B cell (primary cell): ENCODE results near the gene TMEM35B. TPM values are rescaled to one million over a fixed set of nuclear protein-coding genes. Genes with fewer than 3 reads are reported as not detected.
A peak's percentile ranks its signal among the peaks of the same experiment; 100 is the strongest.
"Not testable (repeated sequence)": the region's sequence is repeated elsewhere in the genome, so short reads cannot be mapped to it uniquely, and the experiment has no call there.

Experiments used
- ATAC-seq: fragments of 200-7000 bp; cut with Tn5 transposase; one replicate; pipeline ENCODE4 v1.10.0; 2021; ENCODE audit warnings: low read depth, mild to moderate bottlenecking, moderate number of reproducible peaks, moderate library complexity
- CTCF ChIA-PET: fragments of 350-600 bp; sonication (Branson Sonifier 250); formaldehyde crosslinking; loops from one replicate; lab custom pipeline; 2021; ENCODE audit warnings: antibody characterized with exemption, inconsistent platforms; lab: Charles Lee
- POLR2A ChIA-PET: fragments of 350-600 bp; sonication (Branson Sonifier 250); formaldehyde crosslinking; loops from one replicate; lab custom pipeline; 2021; ENCODE audit warnings: antibody characterized with exemption; lab: Charles Lee
- DNase-seq: peaks from one replicate; pipeline ENCODE4 v3.0.0; 2013
- H2AFZ ChIP-seq: 2 replicates; pipeline ENCODE4 v1.6.1; 2012; ENCODE audit warnings: mild to moderate bottlenecking, low read depth, low read length; ENCODE audit not compliant: insufficient read depth, poor library complexity, severe bottlenecking
- H3K27ac ChIP-seq, 2 donors: 1 replicate in 1 of 2; 2 replicates in 1 of 2; pipeline ENCODE4 v1.5.1; 2012 to 2013; ENCODE audit warnings: low read length in 2 of 2, mild to moderate bottlenecking in 2 of 2, moderate library complexity in 1 of 2
- H3K27me3 ChIP-seq, 4 experiments: fragments of 200-600 bp in 1 of 4; sonication (generic) in 1 of 4; replicated peaks in 1 of 4; 1 replicate in 2 of 4; 2 replicates in 2 of 4; pipeline versions ENCODE4 v1.6.1 to v1.7.0; 2013 to 2016; ENCODE audit warnings: low read length in 3 of 4, mild to moderate bottlenecking in 2 of 4, mixed read lengths in 1 of 4, moderate library complexity in 1 of 4; ENCODE audit not compliant: insufficient read depth in 4 of 4, control insufficient read depth in 3 of 4; ENCODE audit errors: control extremely low read depth in 1 of 4
- H3K36me3 ChIP-seq, 2 experiments: replicated peaks in 1 of 2; 1 replicate in 1 of 2; 2 replicates in 1 of 2; pipeline versions ENCODE4 v1.6.1 to v1.7.1; 2013; ENCODE audit warnings: low read length in 1 of 2; ENCODE audit not compliant: insufficient read depth in 2 of 2, control insufficient read depth in 1 of 2; ENCODE audit errors: control extremely low read depth in 1 of 2, extremely low read depth in 1 of 2
- H3K4me1 ChIP-seq, 2 donors: fragments of 200-600 bp in 1 of 2; sonication (generic) in 1 of 2; 1 replicate in 1 of 2; 2 replicates in 1 of 2; pipeline versions ENCODE4 v1.5.1 to v1.6.1; 2013 to 2017; ENCODE audit warnings: low read length in 2 of 2; ENCODE audit not compliant: control insufficient read depth in 2 of 2, insufficient read depth in 2 of 2
- H3K4me2 ChIP-seq: replicated peaks from 2 replicates; pipeline ENCODE3; 2012; ENCODE audit warnings: mild to moderate bottlenecking, low read depth, low read length; ENCODE audit not compliant: poor library complexity, severe bottlenecking
- H3K4me3 ChIP-seq, 5 experiments: fragments of 200-600 bp in 1 of 5; sonication (generic) in 1 of 5; 1 replicate in 3 of 5; 2 replicates in 2 of 5; pipeline versions ENCODE4 v1.5.1 to v1.7.0; 2011 to 2016; ENCODE audit warnings: low read length in 4 of 5, mild to moderate bottlenecking in 4 of 5, low read depth in 2 of 5, control low read depth in 1 of 5, moderate library complexity in 1 of 5; ENCODE audit not compliant: insufficient read depth in 1 of 5; ENCODE audit errors: control extremely low read depth in 1 of 5, extremely low read depth in 1 of 5
- H3K79me2 ChIP-seq: fragments of 200-600 bp; sonication (generic); one replicate; pipeline ENCODE4 v1.6.0; 2016; ENCODE audit warnings: low read length; ENCODE audit not compliant: control insufficient read depth, insufficient read depth
- H3K9ac ChIP-seq: fragments of 200-600 bp; sonication (generic); 2 replicates; pipeline ENCODE4 v1.6.1; 2017; ENCODE audit warnings: mild to moderate bottlenecking, low read length, moderate library complexity
- H3K9me3 ChIP-seq, 3 donors: one replicate each; pipeline versions ENCODE4 v1.6.1 to v1.7.1; 2013; ENCODE audit warnings: low read length in 2 of 3; ENCODE audit not compliant: control insufficient read depth in 2 of 3, insufficient read depth in 1 of 3; ENCODE audit errors: control extremely low read depth in 1 of 3
- H4K20me1 ChIP-seq: 2 replicates; pipeline ENCODE4 v1.6.0; 2012; ENCODE audit warnings: mild to moderate bottlenecking, low read length; ENCODE audit not compliant: insufficient read depth, control insufficient read depth, poor library complexity, severe bottlenecking
- H3K27ac Mint-ChIP-seq: one replicate; pipeline ENCODE4 v1.8.0; 2021; ENCODE audit warnings: mixed read lengths
- H3K27me3 Mint-ChIP-seq: one replicate; pipeline ENCODE4 v1.8.0; 2021; ENCODE audit warnings: mixed read lengths
- H3K4me1 Mint-ChIP-seq: one replicate; pipeline ENCODE4 v1.8.0; 2021; ENCODE audit warnings: mixed read lengths
- H3K4me3 Mint-ChIP-seq: one replicate; pipeline ENCODE4 v1.8.0; 2021; ENCODE audit warnings: mixed read lengths
- H3K9me3 Mint-ChIP-seq: one replicate; pipeline ENCODE4 v1.8.0; 2022; ENCODE audit warnings: mixed read lengths; ENCODE audit not compliant: insufficient read depth
- CTCF ChIP-seq: fragments of 200-600 bp; IDR thresholded peaks from one replicate; pipeline ENCODE4 v1.8.0; 2022; ENCODE audit warnings: antibody characterized with exemption, mild to moderate bottlenecking
- EZH2 ChIP-seq: IDR thresholded peaks from 2 replicates; pipeline ENCODE4 v1.6.1; 2012; ENCODE audit warnings: borderline replicate concordance, low read depth, mild to moderate bottlenecking, moderate library complexity, low read length; ENCODE audit not compliant: insufficient read depth, poor library complexity, severe bottlenecking
- WGBS: methylation state at CpG from one replicate; pipeline ENCODE4 v1.1.5; 2013; ENCODE audit warnings: missing lambda C conversion rate; ENCODE audit not compliant: insufficient coverage; 5-methylcytosine and 5-hydroxymethylcytosine counted together
- intact Hi-C: fragments of 100-400 bp; cut with micrococcal nuclease; formaldehyde crosslinking; loops from one replicate; pipeline ENCODE4 v1.10.0; 2022
- polyA plus RNA-seq: library from polyadenylated mRNA; depleted of rRNA; stranded (reverse); fragments of >200 nt; gene quantifications from 2 replicates; pipeline ENCODE4 v1.2.3, GENCODE V29; 2012
- total RNA-seq, 2 donors: library from RNA; stranded (reverse); fragments of 120-200 nt in 1 of 2; gene quantifications; 1 replicate in 1 of 2; 2 replicates in 1 of 2; pipeline versions ENCODE4 v1.2.3 to v1.2.4, GENCODE V29; 2013 to 2022

TMEM35B gene
- total and polyA plus RNA-seq, 2 donors (not counting 1 experiment from before 2014, with no cell fraction given), result 15.9 to 16.2 TPM

DNA sequence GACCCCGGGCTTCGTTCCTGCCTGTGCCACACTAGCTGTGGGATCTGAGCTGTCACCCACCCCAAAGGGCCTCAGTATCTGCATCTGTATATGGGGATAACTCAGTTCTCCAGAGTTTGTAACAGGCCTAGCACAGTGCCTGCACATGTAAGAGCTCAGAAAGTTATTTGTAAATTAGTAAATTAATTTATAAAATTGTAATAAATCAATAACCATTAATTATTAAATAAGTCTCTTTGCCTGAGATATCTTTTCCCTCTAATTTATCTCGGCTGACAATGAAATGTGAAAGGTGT, 410 bp upstream of the TMEM35B start:
- not testable (repeated sequence) for H3K9me3 ChIP-seq, H3K27me3 ChIP-seq, H3K27me3 Mint-ChIP-seq, ATAC-seq, DNase-seq, H3K9me3 Mint-ChIP-seq
- Mint-ChIP-seq H3K4me1 (peaks cover 38% of the 10 kb centered on the region), H3K27ac (peak overlapping the region; percentile 94), H3K4me3 (peak overlapping the region; percentile 95)
- Histone ChIP-seq H3K4me3 (peak overlapping the region; percentile 51 to 83 (median 63)), H3K4me2 (peak overlapping the region; percentile 80), H4K20me1 (peaks cover 23% of the 10 kb centered on the region), H3K9ac (peak overlapping the region; percentile 82), H2AFZ (peak overlapping the region; percentile 89), H3K4me1 (peaks cover 26 to 37% of the 10 kb centered on the region in 2 donors), H3K27ac (peak overlapping the region; percentile 63 to 81), H3K36me3 (peaks cover 0 to 14% of the 10 kb centered on the region in 2 experiments), H3K79me2 (peaks cover 23% of the 10 kb centered on the region)
- TF ChIP-seq CTCF, result peak; percentile 5
- intact Hi-C loops, result loop anchor here (1.0 to 2.0 kb wide), 2 partner anchors 45 to 94 kb away; partner anchors contain the start of genes ZMYM1 and ZMYM6
- CTCF ChIA-PET, result interaction anchor here (1.0 to 3.0 kb wide), 3 partner anchors 119 to 133 kb away, joined by 3 to 16 read pairs (median 6); partner anchors contain the start of gene SMIM12
- POLR2A ChIA-PET, result interaction anchor here (1.5 to 2.6 kb wide), 2 partner anchors 10 to 46 kb away, joined by 4 to 18 read pairs; partner anchors contain the start of gene ZMYM6
- 0% methylated on average over 2 of the region's 3 CpGs for WGBS

DNA sequence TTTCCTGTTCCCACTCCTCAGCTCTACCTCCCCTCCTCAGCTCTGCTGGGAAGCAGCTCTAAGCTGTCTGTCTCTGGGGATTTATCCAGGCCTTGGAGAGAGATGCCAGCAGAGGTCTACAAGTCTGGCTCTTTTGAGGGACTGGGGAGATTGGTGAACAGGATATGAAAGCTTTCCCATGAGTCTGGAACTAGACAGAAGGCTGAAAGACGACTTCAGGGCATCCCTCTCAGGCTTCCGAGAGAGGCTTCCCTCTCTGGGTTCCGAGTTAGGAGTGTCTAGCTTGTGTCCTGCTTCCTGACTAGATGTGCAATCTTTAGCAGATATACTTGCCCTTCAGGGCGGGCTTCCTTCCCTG, 733 bp downstream of the TMEM35B start:
- WGBS, result 0% methylated on average over 4 of the region's 4 CpGs
- peak overlapping the region; percentile 80 for H3K4me2 ChIP-seq
- peaks cover 23% of the 10 kb centered on the region for H3K79me2 ChIP-seq
- no peaks in the 10 kb centered on the region for H3K27me3 ChIP-seq
- peak overlapping the region; percentile 95 for H3K4me3 Mint-ChIP-seq
- peak overlapping the region; percentile 51 to 83 (median 63) for H3K4me3 ChIP-seq
- H3K9ac ChIP-seq, result peak overlapping the region; percentile 82
- no peaks in the 10 kb centered on the region for H3K27me3 Mint-ChIP-seq
- peak overlapping the region in 1 of 2 donors; percentile 81 for H3K27ac ChIP-seq
- H4K20me1 ChIP-seq, result peaks cover 24% of the 10 kb centered on the region
- POLR2A ChIA-PET, result interaction anchor here (0.6 to 2.6 kb wide), 5 partner anchors 9 to 1315 kb away, joined by 3 to 18 read pairs (median 4); partner anchors contain the start of genes SMIM12 and ZMYM6
- H3K4me1 Mint-ChIP-seq, result peaks cover 41% of the 10 kb centered on the region
- no peak for ATAC-seq
- H2AFZ ChIP-seq, result peak overlapping the region; percentile 89
- CTCF ChIA-PET, result interaction anchor here (0.9 to 3.0 kb wide), 3 partner anchors 94 to 124 kb away, joined by 3 to 16 read pairs (median 6); partner anchors contain the start of genes SMIM12 and ZMYM1
- H3K9me3 Mint-ChIP-seq, result no peaks in the 10 kb centered on the region
- DNase-seq, result peak; percentile 17
- peaks cover 29 to 41% of the 10 kb centered on the region in 2 donors for H3K4me1 ChIP-seq
- intact Hi-C loops, result loop anchor here (2.0 kb wide), 1 partner anchor 46 kb away; the partner anchor contains the start of gene ZMYM6
- H3K9me3 ChIP-seq, result no peaks in the 10 kb centered on the region
- peaks cover 0 to 11% of the 10 kb centered on the region in 2 experiments for H3K36me3 ChIP-seq
- TF ChIP-seq EZH2, result no peak
- TF ChIP-seq CTCF, result no peak
- peak overlapping the region; percentile 91 for H3K27ac Mint-ChIP-seq
